ENCODE results near the gene PRSS23.
"Not testable (repeated sequence)": the region's sequence is repeated elsewhere in the genome, so short reads cannot be mapped to it uniquely, and the experiment has no call there.

PRSS23 gene

DNA sequence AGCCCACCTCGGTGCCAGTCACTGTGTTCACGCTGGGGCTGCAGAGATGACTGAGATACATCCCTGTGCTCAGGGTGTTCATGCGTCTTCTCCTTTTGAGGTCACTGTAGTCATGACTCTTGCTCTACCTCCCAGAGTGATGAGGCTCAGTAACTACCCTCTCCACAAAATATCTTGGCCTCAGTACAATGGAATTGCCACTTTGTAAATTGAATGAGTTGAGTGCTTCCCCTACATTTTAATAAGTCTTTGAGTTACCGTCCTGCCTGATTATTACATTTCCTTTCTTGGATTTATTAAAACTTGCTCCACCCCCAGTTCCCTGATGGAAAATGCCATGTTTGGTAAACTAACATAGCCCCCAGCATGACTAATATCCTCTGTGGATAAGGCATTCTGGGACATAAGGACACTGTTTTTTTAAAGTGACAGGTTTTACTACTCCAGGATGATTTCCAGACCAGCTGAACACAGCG lies 15.9 kb downstream of the PRSS23 start:
- peak; percentile 90 for DNase-seq

DNA sequence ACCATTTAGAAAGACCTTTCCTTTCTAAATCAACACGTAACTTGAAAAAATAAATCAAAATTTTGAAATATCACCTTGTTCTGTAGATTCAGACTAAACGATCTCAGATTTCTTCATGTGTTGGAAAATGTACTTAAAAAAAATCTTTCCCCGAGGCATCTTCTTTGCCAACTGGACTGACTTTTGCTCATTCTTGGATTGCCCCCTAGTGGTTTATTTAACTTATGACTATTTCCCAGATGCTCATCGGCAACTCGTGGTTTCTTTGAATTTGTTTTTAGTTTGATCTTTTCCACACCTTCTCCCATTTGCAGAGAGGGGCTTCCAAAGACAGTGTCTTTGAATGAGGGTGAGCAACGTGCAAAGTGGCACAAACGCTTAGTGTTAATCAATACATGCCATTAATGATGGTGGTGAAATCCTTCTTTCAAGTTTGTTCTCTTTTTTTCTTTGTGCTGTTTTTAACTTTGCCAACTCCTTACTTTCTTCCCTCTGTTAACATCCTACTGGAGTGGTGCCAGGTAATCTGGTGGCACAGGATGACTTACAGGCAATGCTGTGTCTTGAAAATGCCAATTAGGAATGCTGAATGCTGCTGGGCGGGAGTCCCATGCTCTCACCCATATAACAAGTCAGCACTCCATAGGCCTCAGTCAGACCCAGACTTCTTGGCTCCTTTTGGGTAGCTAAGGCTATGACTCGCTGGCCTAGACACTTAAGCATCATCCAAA lies 18.3 kb downstream of the PRSS23 start:
- peak; percentile 80 for DNase-seq

DNA sequence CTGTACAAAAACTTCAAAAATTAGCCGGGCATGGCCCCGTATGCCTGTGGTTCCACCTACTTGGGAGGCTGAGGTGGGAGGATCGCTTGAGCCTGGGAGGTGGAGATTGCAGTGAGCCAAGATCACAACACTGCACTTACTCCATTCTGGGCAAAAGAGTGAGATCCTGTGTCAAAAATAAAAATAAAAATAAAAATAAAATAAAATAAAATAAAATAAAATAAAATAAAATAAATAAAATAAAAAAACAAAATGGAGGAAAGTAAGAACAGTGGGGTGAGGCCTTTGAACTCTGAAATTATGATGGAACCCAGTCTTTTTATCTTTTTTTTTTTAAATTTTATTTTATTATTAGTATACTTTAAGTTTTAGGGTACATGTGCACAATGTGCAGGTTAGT lies 23.8 kb downstream of the PRSS23 start:
- not testable (repeated sequence) for DNase-seq

DNA sequence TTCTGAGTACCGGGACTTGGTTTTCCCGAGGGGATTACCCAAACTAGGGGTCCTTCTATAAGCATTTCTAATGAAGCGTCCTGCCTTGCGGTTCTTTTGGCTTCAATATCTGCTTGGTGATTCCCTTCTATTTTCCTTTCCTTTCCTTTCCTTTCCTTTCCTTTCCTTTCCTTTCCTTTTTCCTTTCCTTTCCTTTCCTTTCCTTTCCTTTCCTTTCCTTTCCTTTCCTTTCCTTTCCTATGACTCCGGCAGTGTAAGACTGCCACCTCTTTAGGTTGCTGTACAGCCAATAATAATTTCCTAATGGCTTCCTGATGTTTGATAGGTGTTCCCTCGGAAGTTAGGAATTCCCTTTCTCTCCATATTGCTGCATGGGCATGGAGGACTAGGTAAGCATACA lies 34.0 kb downstream of the PRSS23 start:
- not testable (repeated sequence) for DNase-seq

DNA sequence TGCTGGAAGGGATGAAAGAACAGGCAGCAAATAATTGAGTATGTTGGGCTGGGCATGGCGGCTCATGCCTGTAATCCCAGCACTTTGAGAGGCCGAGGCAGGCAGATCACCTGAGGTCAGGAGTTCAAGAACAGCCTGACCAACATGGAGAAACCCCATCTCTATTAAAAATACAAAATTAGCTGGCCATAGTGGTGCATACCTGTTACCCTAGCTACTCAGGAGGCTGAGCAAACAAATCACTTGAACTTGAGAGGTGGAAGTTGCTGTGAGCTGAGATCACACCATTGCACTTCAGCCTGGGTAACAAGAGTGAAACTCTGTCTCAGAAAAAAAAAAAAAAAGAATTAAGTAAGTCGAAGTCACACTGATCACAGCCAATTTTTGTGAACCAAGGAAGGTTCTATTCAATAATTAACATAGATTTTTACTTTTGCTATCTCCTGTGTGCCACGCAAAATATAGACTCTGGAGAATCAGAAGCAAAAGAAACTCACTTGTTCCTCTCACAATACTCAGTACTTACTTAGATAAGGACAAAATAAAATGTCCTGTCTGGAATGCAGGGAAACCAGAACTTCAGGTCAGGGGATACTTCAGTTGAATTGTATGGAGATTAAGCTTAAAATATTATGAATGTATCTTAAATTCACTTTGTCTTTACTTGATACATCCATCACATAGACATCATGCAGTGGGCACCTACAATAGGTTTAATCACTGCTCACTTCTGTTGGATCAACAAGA lies 44.6 kb downstream of the PRSS23 start:
- DNase-seq: not testable (repeated sequence)

GRCh38 chr11:86848132-86848531 lies 47.8 kb downstream of the PRSS23 start:
- no peak for DNase-seq

DNA sequence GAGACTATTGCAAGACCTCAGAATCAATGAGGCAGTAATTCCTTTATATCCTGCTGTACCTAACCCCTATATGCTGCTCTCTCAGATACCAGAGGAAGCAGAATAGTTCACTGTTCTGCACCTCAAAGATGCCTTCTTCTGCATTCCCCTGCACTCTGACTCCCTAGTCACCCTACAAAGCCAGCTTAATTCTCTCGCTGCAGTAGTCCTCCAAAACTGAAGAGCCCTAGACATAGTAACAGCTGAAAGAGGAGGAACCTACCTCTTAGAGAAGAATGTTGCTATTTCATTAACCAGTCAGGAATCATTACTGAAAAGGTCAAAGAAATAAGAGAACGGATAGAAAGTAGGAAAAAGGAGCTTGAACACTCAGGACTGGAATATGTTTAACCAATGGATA lies 49.3 kb downstream of the PRSS23 start:
- DNase-seq: no peak

All from fibroblast of skin of right quadriceps (primary cell).